ENCODE measurements around the gene KRTAP4-5.
"Not testable (repeated sequence)": the region's sequence is repeated elsewhere in the genome, so short reads cannot be mapped to it uniquely, and the experiment has no call there.

Gene KRTAP4-5

GRCh38 chr17:41163828-41164227 is 14.2 kb upstream of the KRTAP4-5 start:
- no peak for TF ChIP-seq CTCF (IDR thresholded peaks at IDR 0.05)
- TF ChIP-seq ZFX (IDR thresholded peaks at IDR 0.05; ENCODE audit: borderline replicate concordance) = no peak
- H3K27ac ChIP-seq = no peak overlapping the region

GRCh38 chr17:41160648-41161047 is 11.0 kb upstream of the KRTAP4-5 start, which contains the start of gene KRTAP4-4:
KRTAP4-4 (minus strand) TSS chr17:41160748; CDS start chr17:41160691, 57 bp downstream.
- TF ChIP-seq CTCF (IDR thresholded peaks at IDR 0.05) = no peak
- no peak for TF ChIP-seq ZFX (IDR thresholded peaks at IDR 0.05; ENCODE audit: borderline replicate concordance)
- H3K27ac ChIP-seq = no peak within 1 kb of the TSS

GRCh38 chr17:41160190-41160589 is 10.6 kb upstream of the KRTAP4-5 start:
- not testable (repeated sequence) for H3K27ac ChIP-seq

GRCh38 chr17:41153856-41154255 is 4.2 kb upstream of the KRTAP4-5 start:
- H3K27ac ChIP-seq = no peak overlapping the region
- TF ChIP-seq CTCF (IDR thresholded peaks at IDR 0.05) = no peak
- no peak for TF ChIP-seq ZFX (IDR thresholded peaks at IDR 0.05; ENCODE audit: borderline replicate concordance)

- TF ChIP-seq CTCF (IDR thresholded peaks at IDR 0.05) (no peak), ZFX (IDR thresholded peaks at IDR 0.05; ENCODE audit: borderline replicate concordance) (no peak)
- no peak overlapping the region for H3K27ac ChIP-seq
Observed at GRCh38 chr17:41151525-41151924, 1.9 kb upstream of the KRTAP4-5 start.

- no peak overlapping the region for H3K27ac ChIP-seq
- TF ChIP-seq ZFX (IDR thresholded peaks at IDR 0.05; ENCODE audit: borderline replicate concordance) (no peak), CTCF (IDR thresholded peaks at IDR 0.05) (no peak)
Observed at GRCh38 chr17:41150026-41150425, 401 bp upstream of the KRTAP4-5 start.

- H3K27ac ChIP-seq = not testable (repeated sequence)
Observed at GRCh38 chr17:41148971-41149651, 514 bp downstream of the KRTAP4-5 start.

GRCh38 chr17:41147531-41148204 is 2.0 kb downstream of the KRTAP4-5 start:
- H3K27ac ChIP-seq = no peak overlapping the region
- TF ChIP-seq ZFX (IDR thresholded peaks at IDR 0.05; ENCODE audit: borderline replicate concordance) (no peak), CTCF (IDR thresholded peaks at IDR 0.05) (no peak)
